WI38 (cell line): ENCODE measurements around the gene HBZ.

Experiments used
- H3K4me3 ChIP-seq: 2 replicates; pipeline ENCODE4 v1.5.1; 2011; ENCODE audit warnings: low read depth, mild to moderate bottlenecking, control low read depth, low read length
- CTCF ChIP-seq: IDR thresholded peaks from 2 replicates; pipeline ENCODE4 v1.5.1; 2012; ENCODE audit warnings: low read depth, mild to moderate bottlenecking, control low read depth, low read length

Gene HBZ

GRCh38 chr16:177394-177822 lies 25.0 kb downstream of the HBZ start:
- TF ChIP-seq CTCF, result no peak
- H3K4me3 ChIP-seq, result no peak overlapping the region

GRCh38 chr16:177981-178667 lies 25.7 kb downstream of the HBZ start:
- TF ChIP-seq CTCF, result no peak
- H3K4me3 ChIP-seq, result no peak overlapping the region

DNA sequence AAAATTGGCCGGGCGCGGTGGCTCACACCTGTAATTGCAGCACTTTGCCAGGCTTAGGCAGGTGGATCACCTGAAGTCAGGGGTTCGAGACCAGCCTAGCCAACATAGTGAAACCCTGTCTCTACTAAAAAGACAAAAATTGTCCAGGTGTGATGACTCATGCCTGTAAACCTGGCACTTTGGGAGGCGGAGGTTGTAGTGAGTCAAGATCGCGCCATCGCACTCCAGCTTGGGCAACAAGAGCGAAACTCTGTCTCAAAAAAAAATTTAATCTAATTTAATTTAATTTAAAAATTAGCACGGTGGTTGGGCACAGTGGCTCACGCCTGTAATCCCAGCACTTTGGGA lies 26.2 kb downstream of the HBZ start:
- no peak for TF ChIP-seq CTCF
- no peak overlapping the region for H3K4me3 ChIP-seq

- no peak overlapping the region for H3K4me3 ChIP-seq
- TF ChIP-seq CTCF, result no peak
Observed at GRCh38 chr16:179211-180092, 27.0 kb downstream of the HBZ start.

DNA sequence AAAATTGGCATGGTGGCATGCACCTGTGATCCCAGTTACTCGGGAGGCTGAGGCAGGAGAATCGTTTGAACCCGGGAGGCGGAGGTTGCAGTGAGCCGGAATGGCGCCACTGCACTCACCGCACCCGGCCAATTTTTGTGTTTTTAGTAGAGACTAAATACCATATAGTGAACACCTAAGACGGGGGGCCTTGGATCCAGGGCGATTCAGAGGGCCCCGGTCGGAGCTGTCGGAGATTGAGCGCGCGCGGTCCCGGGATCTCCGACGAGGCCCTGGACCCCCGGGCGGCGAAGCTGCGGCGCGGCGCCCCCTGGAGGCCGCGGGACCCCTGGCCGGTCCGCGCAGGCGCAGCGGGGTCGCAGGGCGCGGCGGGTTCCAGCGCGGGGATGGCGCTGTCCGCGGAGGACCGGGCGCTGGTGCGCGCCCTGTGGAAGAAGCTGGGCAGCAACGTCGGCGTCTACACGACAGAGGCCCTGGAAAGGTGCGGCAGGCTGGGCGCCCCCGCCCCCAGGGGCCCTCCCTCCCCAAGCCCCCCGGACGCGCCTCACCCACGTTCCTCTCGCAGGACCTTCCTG lies 27.7 kb downstream of the HBZ start, which contains the start of gene HBQ1:
HBQ1 (plus strand) TSS at position 359 of the 575 bp plus-strand sequence; CDS start at position 387, 28 bp downstream.
- H3K4me3 ChIP-seq, result peak within 1 kb of the TSS; percentile 43
- 0 out of 2 replicates have a peak, but pooled peaks have one; percentile 12 for TF ChIP-seq CTCF

- 0 out of 2 replicates have a peak, but pooled peaks have one; percentile 2 for TF ChIP-seq CTCF
- peak overlapping the region; percentile 43 for H3K4me3 ChIP-seq
Observed at GRCh38 chr16:180681-181564, 28.5 kb downstream of the HBZ start.
